HG03378 (cell line): Measurements from ENCODE around the gene ABRACL.
A peak's percentile ranks its signal among the peaks of the same experiment; 100 is the strongest.
"Not testable (repeated sequence)": the region's sequence is repeated elsewhere in the genome, so short reads cannot be mapped to it uniquely, and the experiment has no call there.

Experiments used
- ATAC-seq: cut with Tn5 transposase; IDR thresholded peaks from one replicate; pipeline ENCODE4 v1.9.1; 2021; ENCODE audit warnings: mild to moderate bottlenecking, moderate library complexity; ENCODE audit not compliant: unreplicated experiment

Gene ABRACL

GRCh38 chr6:139010674-139011073 is 17.9 kb upstream of the ABRACL start:
- ATAC-seq: no peak

DNA sequence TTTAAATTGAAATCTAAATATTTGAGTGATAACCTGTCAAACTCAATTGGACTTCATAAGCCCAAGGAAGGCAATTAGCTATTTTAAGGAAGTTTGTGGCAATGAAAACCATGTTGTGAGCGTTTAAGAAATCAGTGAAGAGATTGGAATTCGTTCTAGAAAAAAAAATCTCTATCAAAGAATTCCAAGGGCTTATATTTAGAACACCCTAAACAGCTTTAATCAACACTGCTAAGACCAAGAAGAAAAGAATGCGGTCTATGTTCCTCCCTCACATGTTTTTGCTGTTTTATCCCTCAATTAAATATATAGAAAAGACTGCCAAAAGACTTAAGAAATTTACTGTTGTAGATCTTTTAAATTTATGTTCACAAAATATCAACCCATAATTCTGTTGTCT is 16.6 kb upstream of the ABRACL start:
- ATAC-seq: no peak

GRCh38 chr6:139013185-139013800 is 15.3 kb upstream of the ABRACL start:
- ATAC-seq: no peak

- no peak for ATAC-seq
Measured at GRCh38 chr6:139014945-139015344, 13.6 kb upstream of the ABRACL start.

- ATAC-seq: peak; percentile 96
Measured at GRCh38 chr6:139016337-139017213, 12.0 kb upstream of the ABRACL start.

DNA sequence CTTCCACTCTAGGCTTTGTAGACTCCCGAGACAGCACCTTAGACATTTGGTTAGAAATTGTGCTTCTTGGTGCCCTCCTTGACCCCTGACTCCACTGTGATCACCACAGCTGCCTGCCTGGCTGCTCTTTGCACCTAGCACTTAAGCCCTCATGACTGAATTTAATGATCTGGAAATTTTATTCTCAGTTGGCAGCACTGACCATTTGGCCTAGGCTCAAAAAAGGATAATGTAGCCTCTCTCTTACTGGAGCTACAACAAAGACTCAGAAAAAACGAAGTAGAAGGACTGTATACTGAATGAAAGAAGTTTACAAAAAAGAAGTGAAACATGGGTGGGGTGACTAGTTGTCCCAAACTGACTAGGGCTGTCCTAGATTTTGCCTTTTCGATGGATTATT is 11.3 kb upstream of the ABRACL start:
- ATAC-seq: no peak

DNA sequence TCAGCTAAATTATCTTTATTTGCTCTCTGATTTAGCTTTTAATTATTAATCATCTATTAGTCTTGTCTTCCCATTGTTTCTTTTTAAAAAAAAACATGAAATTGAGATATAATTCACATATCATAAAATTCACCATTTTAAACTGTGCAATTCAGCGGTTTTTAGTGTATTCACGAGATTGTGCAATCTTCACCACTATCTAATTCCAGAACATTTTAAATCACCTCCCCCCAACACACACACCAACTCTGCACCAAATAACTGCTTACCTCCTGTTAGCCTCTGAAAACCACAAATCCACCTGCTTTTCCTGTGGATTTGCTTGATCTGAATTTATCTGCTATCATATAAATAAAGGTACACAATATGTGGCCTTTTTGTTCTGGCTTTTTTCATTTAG is 8.8 kb upstream of the ABRACL start:
- no peak for ATAC-seq

DNA sequence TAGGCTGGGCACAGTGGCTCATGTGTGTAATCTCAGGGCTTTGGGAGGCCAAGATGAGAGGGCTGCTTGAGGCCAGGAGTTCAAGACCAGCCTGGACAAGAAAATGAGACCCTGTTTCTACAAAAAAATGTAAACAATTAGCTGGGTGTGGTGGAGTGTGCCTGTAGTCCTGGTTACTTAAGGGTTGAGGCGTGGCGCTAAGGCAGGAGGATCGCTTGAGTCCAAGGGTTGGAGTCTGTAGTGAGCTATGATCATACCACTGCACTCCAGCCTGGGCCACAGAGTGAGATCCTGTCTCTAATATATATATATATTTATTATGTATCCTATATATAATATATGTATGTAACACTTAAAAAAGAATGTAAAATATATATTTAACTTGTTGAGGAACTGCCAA is 7.9 kb upstream of the ABRACL start:
- ATAC-seq: no peak

DNA sequence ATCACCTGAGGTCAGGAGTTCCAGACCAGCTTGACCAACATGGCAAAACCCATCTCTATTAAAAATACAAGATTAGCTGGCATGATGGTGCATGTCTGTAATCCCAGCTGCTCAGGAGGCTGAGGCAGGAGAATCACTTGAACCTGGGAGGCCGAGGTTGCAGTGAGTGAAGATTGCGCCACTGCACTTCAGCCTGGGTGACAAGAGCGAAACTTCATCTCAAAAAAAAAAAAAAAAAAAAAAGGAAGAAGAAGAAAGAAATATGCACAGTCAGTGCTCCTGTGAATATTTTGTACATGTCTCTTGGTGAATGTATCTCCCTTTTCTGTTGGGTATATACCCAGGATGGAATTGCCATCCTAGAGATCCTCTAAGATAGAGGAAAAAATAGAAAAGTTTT is 3.1 kb upstream of the ABRACL start:
- not testable (repeated sequence) for ATAC-seq

- peak; percentile 40 for ATAC-seq
Measured at GRCh38 chr6:139027620-139028182, 844 bp upstream of the ABRACL start.

DNA sequence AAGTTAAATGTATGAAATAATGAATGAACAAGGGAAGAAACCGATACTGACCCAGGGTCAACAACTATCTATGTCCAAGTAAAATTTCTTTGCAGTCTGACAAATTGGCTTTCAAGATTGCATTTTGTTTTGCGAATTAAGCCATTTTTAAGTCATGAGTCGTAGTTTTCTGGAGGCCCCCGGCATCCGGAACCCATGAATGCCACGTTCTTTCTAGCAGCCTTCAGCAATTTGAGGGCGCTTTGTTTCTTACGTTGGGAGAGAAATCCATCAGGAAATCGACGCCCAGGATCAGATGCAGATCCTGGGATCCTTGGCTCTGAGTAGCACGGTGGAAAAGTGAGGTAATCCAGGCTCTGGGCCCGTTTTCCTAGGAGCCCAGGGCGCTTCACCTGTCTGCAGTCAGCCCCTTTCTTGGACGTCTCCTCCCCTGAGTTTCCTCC is 309 bp upstream of the ABRACL start:
- ATAC-seq: peak; percentile 1

DNA sequence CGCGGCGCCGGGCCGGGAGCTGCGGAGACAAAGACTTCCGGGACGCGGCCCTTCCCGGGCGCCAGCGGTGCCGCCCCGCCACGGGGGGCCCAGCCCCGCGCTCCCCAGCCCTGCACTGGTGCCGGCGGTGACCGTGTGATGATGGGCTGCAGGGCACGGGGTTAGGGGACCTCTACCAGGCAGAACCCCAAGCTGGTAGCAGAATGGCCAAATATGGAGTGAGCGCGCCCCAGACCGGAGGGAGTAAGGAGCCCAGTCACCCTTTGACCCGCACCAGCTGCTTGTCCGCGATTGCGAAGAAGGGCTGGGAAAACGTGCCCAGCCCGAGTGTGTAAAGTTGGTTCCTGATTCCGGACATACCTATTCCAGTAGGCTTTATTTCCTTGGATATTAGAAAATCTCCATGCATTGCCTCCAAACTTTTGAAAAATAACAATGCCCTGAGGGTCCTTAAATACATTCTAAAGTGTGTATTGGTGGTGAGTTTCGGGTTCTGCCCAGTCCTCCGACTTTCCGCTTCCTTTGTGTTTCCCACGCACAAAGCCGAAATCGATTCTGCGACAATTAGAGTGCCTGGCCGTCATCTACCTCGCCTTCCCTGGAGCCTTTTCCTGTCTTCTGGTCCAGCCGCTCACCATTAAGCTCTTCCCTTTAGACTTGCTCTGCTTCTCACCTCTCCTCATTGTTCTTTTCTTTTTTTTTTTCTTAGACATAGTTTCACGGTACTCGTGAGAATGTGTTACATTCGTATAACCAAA is 1.1 kb downstream of the ABRACL start:
- peak; percentile 24 for ATAC-seq

DNA sequence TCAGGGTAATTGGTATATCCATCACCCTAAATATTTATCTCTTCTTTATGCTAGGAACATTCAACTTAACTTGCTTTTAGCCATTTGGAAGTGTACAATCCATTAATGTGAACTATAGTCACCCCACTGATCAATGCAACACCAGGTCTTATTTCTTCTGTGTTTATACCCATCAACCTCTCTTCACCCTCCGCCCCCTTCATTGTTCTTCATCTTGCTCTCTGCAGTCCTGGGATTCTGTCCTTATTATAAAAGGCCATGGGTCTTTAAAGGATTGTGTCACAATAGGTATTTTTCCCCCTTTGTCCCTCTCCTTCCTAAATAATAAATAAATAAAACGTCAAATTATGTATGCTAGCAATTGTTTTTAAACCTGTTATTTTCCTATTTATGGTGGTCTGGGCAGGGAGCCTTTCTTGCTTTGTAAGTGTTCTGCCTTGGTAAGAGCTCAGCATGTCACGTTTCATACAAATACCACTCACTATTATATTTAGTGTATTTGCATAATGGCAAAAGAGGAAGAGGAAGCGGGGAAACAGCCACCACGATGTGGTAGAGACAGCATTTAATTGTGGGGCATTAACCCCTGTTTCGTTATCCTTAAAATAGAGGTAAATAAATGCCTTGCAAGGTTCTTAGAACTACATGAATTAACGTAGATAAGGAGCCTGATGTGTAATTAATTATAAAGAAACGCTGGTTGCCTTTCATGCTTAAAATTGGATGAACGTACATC is 1.9 kb downstream of the ABRACL start:
- ATAC-seq: peak; percentile 68

DNA sequence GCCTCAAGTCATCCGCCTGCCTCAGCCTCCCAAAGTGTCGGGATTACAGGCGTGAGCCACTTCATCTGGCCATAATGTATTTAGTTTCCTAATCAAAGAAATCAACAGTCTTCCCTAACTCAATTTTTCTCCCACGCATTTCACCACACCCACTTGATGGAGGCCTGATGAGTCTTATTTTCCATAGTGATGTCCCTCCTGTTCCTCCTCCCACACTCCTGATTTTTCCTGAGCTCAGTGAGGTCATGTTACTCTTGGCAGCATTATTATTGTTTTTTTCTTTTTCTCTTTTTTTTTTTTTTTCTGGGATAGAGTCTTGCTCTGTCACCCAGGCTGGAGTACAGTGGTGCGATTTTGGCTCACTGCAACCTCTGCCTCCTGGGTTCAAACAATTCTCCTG is 8.9 kb downstream of the ABRACL start:
- ATAC-seq: no peak

GRCh38 chr6:139044250-139044649 is 15.7 kb downstream of the ABRACL start:
- ATAC-seq: no peak

DNA sequence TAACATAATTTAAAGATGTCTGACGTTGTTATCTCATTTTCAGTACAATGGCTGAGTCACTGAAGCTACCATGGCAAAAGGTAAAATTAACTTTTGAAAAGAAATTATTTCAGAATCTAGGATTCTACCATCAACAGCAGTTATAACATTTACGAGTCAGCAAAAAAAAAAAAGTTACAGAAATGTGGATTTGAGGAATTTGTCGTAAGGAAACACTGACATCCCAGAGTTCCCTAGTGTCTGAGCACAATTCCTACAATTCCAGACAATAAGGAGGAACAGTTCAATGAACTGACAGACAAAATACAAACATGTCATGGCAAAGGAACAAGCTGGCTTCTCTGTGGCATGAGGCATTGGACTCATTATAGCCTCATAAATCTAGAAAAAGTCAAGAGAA is 19.1 kb downstream of the ABRACL start:
- no peak for ATAC-seq

GRCh38 chr6:139048912-139049311 is 20.4 kb downstream of the ABRACL start:
- ATAC-seq: not testable (repeated sequence)

DNA sequence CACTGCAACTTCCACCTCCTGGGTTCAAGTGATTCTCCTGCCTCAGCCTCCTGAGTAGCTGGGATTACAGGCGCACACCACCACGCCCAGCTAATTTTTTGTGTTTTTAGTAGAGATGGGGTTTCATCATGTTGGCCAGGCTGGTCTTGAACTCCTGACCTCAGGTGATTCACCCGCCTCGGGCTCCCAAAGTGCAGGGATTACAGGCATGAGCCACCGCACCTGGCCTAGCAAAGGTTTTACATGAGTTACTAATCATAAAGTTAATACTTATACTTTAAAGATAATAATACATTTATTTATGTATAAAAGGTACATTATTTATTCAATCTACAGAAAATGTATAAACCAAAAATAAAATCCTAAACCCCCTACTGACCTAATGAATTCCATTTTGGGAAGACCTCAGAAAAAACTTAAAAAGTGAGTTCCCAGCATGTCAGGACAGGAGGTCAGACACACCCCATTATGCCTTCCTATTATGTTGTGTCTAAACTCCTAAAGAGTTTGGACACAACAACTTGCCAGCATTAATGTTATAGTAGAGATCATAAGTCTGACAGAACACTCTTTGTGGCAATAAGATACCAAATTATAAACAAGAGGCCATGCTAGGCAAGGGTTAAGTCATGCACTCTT is 21.7 kb downstream of the ABRACL start:
- ATAC-seq: not testable (repeated sequence)

GRCh38 chr6:139050770-139051313 is 22.3 kb downstream of the ABRACL start:
- no peak for ATAC-seq
